Stimulated activated CD8-positive, alpha-beta memory T cell treated with anti-CD3 and anti-CD28 coated beads, Interleukin-15, amount 100 ng/mL, for 48 hours (primary cell): ENCODE results near the gene FOXR1.

Experiments
- DNase-seq, 2 donors: peaks; one replicate each; pipeline ENCODE4 v3.0.0-alpha.2; 2020; ENCODE audit warnings: low read depth in 2 of 2

Gene FOXR1

GRCh38 chr11:118971646-118972045 lies at the start of gene FOXR1:
Gene FOXR1 (plus strand): TSS chr11:118971761. CDS start chr11:118971932, 171 bp downstream.
- no peak for DNase-seq

- no peak for DNase-seq
Observed at GRCh38 chr11:118921929-118922744, 49.4 kb upstream of the FOXR1 start.

GRCh38 chr11:118922745-118923627 lies 48.6 kb upstream of the FOXR1 start:
- DNase-seq, result no peak

- no peak for DNase-seq
Observed at GRCh38 chr11:118923721-118924587, 47.6 kb upstream of the FOXR1 start.

- no peak for DNase-seq
Observed at GRCh38 chr11:118924591-118925585, 46.7 kb upstream of the FOXR1 start.

GRCh38 chr11:118927554-118928100 lies 43.9 kb upstream of the FOXR1 start:
- DNase-seq, result no peak

- DNase-seq, result peak; percentile 77 to 78
Observed at GRCh38 chr11:118928101-118928869, 43.3 kb upstream of the FOXR1 start.

GRCh38 chr11:118928870-118929500 lies 42.6 kb upstream of the FOXR1 start:
- no peak for DNase-seq

GRCh38 chr11:118929501-118930093 lies 42.0 kb upstream of the FOXR1 start:
- DNase-seq, result no peak

GRCh38 chr11:118930094-118930712 lies 41.4 kb upstream of the FOXR1 start:
- DNase-seq, result peak in 1 of 2 donors; percentile 81

GRCh38 chr11:118931571-118931970 lies 40.0 kb upstream of the FOXR1 start:
- DNase-seq, result no peak

GRCh38 chr11:118933486-118933885 lies 38.1 kb upstream of the FOXR1 start:
- DNase-seq, result no peak

- DNase-seq, result no peak
Observed at GRCh38 chr11:118935376-118935775, 36.2 kb upstream of the FOXR1 start.

GRCh38 chr11:118938491-118939403 lies 32.8 kb upstream of the FOXR1 start:
- no peak for DNase-seq

GRCh38 chr11:118939404-118939915 lies 32.1 kb upstream of the FOXR1 start:
- no peak for DNase-seq

- DNase-seq, result peak in 1 of 2 donors; percentile 46
Observed at GRCh38 chr11:118939953-118940598, 31.5 kb upstream of the FOXR1 start.
